Measurements from ENCODE around the gene RMDN2. TPM values are rescaled to one million over a fixed set of nuclear protein-coding genes. Genes with fewer than 3 reads are reported as not detected.

The RMDN2 gene
- total and polyA plus RNA-seq, 8 donors, result 1.8 to 21.9 (median 2.7) TPM

DNA sequence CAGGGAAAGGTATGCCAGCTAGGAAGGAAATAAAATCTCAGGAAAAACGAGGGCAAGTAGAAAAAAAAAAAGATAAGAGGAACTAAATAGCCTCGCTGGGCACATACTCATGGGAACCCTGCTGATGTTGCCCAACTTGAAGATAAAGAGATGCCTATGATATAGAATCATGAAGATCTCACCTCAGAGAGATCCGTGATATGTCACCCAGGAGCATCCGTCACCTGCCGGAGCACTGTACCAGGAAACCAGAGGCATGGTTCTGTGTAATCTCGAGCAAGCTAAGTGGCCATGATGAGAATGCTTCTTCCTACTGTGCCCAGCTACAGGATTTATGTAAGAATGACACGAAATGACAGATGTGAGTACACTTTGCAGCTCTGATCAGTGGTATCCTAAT lies 110.9 kb downstream of the RMDN2 start:
- H3K36me3 ChIP-seq, result no peaks in the 10 kb centered on the region
- peaks cover 0 to 31% (median 12%) of the 10 kb centered on the region in 3 donors for H3K27me3 ChIP-seq
- DNase-seq, result no peak
- intact Hi-C loops (cut with DNase I; ENCODE audit: low total_unique reads), result no loop called here
- H3K9me3 ChIP-seq, result no peaks in the 10 kb centered on the region
- no peak overlapping the region for H3K4me3 ChIP-seq
- H3K4me1 ChIP-seq, result peaks cover 0 to 13% (median 4%) of the 10 kb centered on the region in 4 donors
- H3K27ac ChIP-seq, result no peak overlapping the region
- 75 to 81% (median 78%) methylated on average over 7 of the region's 7 CpGs for WGBS, 5 donors
- TF ChIP-seq, protein P1, sequence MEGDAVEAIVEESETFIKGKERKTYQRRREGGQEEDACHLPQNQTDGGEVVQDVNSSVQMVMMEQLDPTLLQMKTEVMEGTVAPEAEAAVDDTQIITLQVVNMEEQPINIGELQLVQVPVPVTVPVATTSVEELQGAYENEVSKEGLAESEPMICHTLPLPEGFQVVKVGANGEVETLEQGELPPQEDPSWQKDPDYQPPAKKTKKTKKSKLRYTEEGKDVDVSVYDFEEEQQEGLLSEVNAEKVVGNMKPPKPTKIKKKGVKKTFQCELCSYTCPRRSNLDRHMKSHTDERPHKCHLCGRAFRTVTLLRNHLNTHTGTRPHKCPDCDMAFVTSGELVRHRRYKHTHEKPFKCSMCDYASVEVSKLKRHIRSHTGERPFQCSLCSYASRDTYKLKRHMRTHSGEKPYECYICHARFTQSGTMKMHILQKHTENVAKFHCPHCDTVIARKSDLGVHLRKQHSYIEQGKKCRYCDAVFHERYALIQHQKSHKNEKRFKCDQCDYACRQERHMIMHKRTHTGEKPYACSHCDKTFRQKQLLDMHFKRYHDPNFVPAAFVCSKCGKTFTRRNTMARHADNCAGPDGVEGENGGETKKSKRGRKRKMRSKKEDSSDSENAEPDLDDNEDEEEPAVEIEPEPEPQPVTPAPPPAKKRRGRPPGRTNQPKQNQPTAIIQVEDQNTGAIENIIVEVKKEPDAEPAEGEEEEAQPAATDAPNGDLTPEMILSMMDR (IDR thresholded peaks at IDR 0.05), result no peak
- TF ChIP-seq POLR2AphosphoS5 (IDR thresholded peaks at IDR 0.05) (no peak), EP300 (IDR thresholded peaks at IDR 0.05) (no peak), POLR2A (IDR thresholded peaks at IDR 0.05) (no peak)

DNA sequence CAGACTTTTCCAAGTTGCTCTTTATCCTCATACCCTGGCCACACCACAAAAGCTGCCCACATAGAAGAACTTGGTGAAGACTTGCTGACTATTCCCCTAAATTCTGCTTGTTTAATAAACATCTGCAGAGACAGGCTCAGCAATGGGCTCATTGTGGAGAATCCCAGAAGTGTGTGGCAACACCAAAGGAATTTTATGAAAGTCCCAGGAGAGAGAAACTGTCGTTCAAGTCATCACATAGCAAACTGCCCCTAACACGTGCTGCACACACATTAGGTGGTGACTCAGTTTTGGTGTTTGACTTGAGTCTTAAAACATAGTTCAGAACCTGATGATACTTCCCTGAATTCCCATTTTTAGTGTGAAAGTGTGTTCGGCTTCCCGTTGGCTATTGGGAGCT lies 112.2 kb downstream of the RMDN2 start:
- 78 to 85% (median 83%) methylated on average over 4 of the region's 4 CpGs for whole genome bisulfite sequencing, 5 donors
- intact Hi-C loops (cut with DNase I; ENCODE audit: low total_unique reads), result no loop called here
- Histone ChIP-seq H3K27ac (peak overlapping the region in 4 of 5 donors; percentile 6 to 77 (median 68)), H3K27me3 (peaks cover 0 to 31% (median 12%) of the 10 kb centered on the region in 3 donors), H3K36me3 (no peaks in the 10 kb centered on the region), H3K9me3 (no peaks in the 10 kb centered on the region), H3K4me1 (peaks cover 0 to 13% (median 4%) of the 10 kb centered on the region in 4 donors), H3K4me3 (peak overlapping the region in 1 of 4 donors; percentile 27)
- TF ChIP-seq, protein P1 (IDR thresholded peaks at IDR 0.05), result no peak
- TF ChIP-seq EP300 (IDR thresholded peaks at IDR 0.05) (no peak), POLR2A (IDR thresholded peaks at IDR 0.05) (no peak), POLR2AphosphoS5 (IDR thresholded peaks at IDR 0.05) (no peak)
- no peak for DNase-seq

DNA sequence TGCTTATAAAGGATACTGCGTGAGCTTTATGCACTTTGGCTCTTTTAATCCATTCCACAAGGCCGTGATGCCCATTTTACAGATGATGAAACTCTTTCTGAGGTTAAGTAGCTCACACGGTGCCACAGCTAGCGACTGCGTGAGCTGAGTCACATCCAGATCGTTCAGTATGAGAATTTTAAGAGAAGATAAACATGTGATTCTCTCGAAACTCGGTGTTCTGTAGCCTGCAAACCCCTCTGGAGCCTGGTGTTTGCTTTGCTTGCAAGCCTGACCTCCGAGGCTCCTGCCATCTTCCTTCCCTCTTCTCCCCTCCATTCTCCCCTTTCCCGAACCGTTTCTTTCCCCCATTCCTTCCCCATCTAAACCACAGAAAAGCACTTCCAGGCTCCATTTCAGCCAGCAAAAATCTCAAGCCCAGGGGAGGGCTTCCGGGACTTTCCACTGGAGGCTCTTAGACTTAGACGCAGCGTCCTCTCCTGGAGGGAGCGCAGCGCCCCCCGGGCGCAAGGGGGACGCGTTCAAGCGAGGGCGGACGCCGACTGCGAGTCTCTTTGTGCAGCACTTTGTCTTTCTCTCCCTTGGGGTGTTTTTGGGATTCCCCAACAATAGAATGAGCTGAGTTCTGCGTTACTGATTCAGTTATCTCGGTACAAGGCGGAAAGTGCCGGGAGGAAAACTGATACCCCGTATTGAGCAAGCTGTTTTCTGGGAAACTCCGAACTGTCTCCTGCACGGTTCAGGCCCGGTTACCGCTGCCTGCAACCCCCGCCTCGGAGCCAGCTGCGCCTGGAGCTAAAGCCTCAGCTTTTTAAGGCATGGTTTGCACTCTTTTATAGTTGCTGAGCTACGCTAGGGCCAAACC lies 112.9 kb downstream of the RMDN2 start:
- Histone ChIP-seq H3K27ac (peak overlapping the region; percentile 6 to 77 (median 67)), H3K4me1 (peaks cover 0 to 13% (median 4%) of the 10 kb centered on the region in 4 donors), H3K9me3 (peaks cover 0 to 6% (median 0%) of the 10 kb centered on the region in 4 donors), H3K27me3 (peaks cover 0 to 31% (median 12%) of the 10 kb centered on the region in 3 donors), H3K4me3 (peak overlapping the region; percentile 27 to 37 (median 30)), H3K36me3 (no peaks in the 10 kb centered on the region)
- TF ChIP-seq, protein P1 (IDR thresholded peaks at IDR 0.05), result peak in 1 of 7 experiments; percentile 8
- no peak for TF ChIP-seq EP300 (IDR thresholded peaks at IDR 0.05)
- DNase-seq, result peak in 1 of 2 donors; percentile 79
- WGBS, 5 donors, result 16 to 19% (median 16%) methylated on average over 38 of the region's 38 CpGs
- intact Hi-C loops (cut with DNase I; ENCODE audit: low total_unique reads), result no loop called here

DNA sequence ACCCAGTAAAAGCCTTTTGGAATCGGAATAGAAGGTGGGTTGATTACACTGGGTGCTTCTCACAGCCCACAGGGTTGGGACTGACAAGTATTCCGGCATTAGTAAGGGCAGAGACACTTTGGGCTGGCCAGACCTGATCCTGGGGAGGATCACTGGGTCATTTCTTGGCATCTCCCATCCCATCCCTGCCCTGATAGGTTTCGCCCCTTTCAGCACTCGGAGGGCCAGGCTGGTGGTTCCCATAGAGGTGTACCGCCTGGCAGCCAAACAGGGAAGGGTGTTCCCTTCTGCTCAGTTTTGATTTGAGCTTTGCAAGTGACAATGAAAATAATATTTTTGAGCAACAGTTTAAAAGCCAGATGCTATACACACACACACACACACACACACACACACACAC lies 113.6 kb downstream of the RMDN2 start:
- H3K4me3 ChIP-seq, result peak overlapping the region in 3 of 4 donors; percentile 27 to 32 (median 29)
- H3K27ac ChIP-seq, result peak overlapping the region in 4 of 5 donors; percentile 6 to 77 (median 68)
- DNase-seq, result no peak
- intact Hi-C loops (cut with DNase I; ENCODE audit: low total_unique reads), result no loop called here
- 76 to 83% (median 77%) methylated on average over 4 to 5 of the region's 5 CpGs for WGBS, 5 donors
- peaks cover 0 to 6% (median 0%) of the 10 kb centered on the region in 4 donors for H3K9me3 ChIP-seq
- TF ChIP-seq POLR2AphosphoS5 (IDR thresholded peaks at IDR 0.05) (no peak), EP300 (IDR thresholded peaks at IDR 0.05) (no peak), POLR2A (IDR thresholded peaks at IDR 0.05) (no peak)
- TF ChIP-seq, protein P1 (IDR thresholded peaks at IDR 0.05), result no peak
- peaks cover 0 to 31% (median 12%) of the 10 kb centered on the region in 3 donors for H3K27me3 ChIP-seq
- H3K36me3 ChIP-seq, result no peaks in the 10 kb centered on the region
- peaks cover 0 to 13% (median 4%) of the 10 kb centered on the region in 4 donors for H3K4me1 ChIP-seq
